ENCODE data around the gene PSMC1. TPM values are rescaled to one million over a fixed set of nuclear protein-coding genes. Genes with fewer than 3 reads are reported as not detected.

Gene PSMC1
- total and polyA plus RNA-seq, 2 of the 4 experiments (the other 2 are of a cell fraction): 181 to 194 TPM

GRCh38 chr14:90266441-90267154 lies 10.2 kb downstream of the PSMC1 start:
- H4K8ac ChIP-seq (ENCODE audit: low read depth in 2 of 2, low read length in 2 of 2): no peak overlapping the region
- no peaks in the 10 kb centered on the region for H4K20me1 ChIP-seq (ENCODE audit: insufficient read depth, low read length)
- no peak overlapping the region for H3K56ac ChIP-seq (ENCODE audit: extremely low read depth, insufficient read depth, low read length)
- no peak for ATAC-seq (ENCODE audit: low read depth)
- H3K18ac ChIP-seq (ENCODE audit: low read depth, low read length): no peak overlapping the region
- no peak overlapping the region for H3K14ac ChIP-seq (replicated peaks; ENCODE audit: low read depth, low read length)
- H3K27me3 ChIP-seq (ENCODE audit: control insufficient read depth, insufficient read depth, low read length): no peaks in the 10 kb centered on the region
- H3K9me1 ChIP-seq (ENCODE audit: insufficient read depth, low read length): no peaks in the 10 kb centered on the region; the same call in 1 of the 2 replicates
- H2AK9ac ChIP-seq (replicated peaks; ENCODE audit: low read depth, low read length, poor library complexity): no peak overlapping the region
- TF ChIP-seq RFX5 (IDR thresholded peaks at IDR 0.05; ENCODE audit: low read depth, low read length): no peak
- no peak for TF ChIP-seq MAFK (IDR thresholded peaks at IDR 0.05; ENCODE audit: low read depth, low read length)
- TF ChIP-seq RAD21 (IDR thresholded peaks at IDR 0.05; ENCODE audit: low read length): no peak
- TF ChIP-seq FOS (IDR thresholded peaks at IDR 0.05; ENCODE audit: low read depth, low read length): no peak
- TF ChIP-seq CTCF (conservative IDR thresholded peaks at IDR 0.05; ENCODE audit: low read depth, low read length): no peak
- TF ChIP-seq CEBPB (IDR thresholded peaks at IDR 0.05; ENCODE audit: low read depth, low read length): no peak
- no peak for TF ChIP-seq SMC3 (IDR thresholded peaks at IDR 0.05; ENCODE audit: low read depth, low read length)
- no peak for TF ChIP-seq NFE2L2 (IDR thresholded peaks at IDR 0.05; ENCODE audit: low read depth, low read length)
- TF ChIP-seq ELK1 (IDR thresholded peaks at IDR 0.05; ENCODE audit: borderline replicate concordance, low read depth, low read length): no peak
- no peak for TF ChIP-seq USF2 (IDR thresholded peaks at IDR 0.05; ENCODE audit: low read depth, low read length)
- TF ChIP-seq MXI1 (IDR thresholded peaks at IDR 0.05; ENCODE audit: borderline replicate concordance, low read depth, low read length): no peak
- no peak for TF ChIP-seq MAZ (IDR thresholded peaks at IDR 0.05; ENCODE audit: borderline replicate concordance, low read depth, low read length)
- H2BK5ac ChIP-seq (ENCODE audit: low read depth, low read length, poor library complexity, severe bottlenecking): no peak overlapping the region
- in situ Hi-C loops (cut with MboI; ENCODE audit: low sequenced_read_pairs) (no loop called here), dilution Hi-C loops (cut with HindIII; ENCODE audit: low sequenced_read_pairs, unreplicated experiment) (no loop called here), intact Hi-C loops (cut with micrococcal nuclease) (no loop called here)
- no peak overlapping the region for H4K5ac ChIP-seq (ENCODE audit: low read depth, low read length)
- BruUV-seq (replicated peaks): no TSS peak
- WGBS, 2 experiments (ENCODE audit: extremely low coverage in 2 of 2, insufficient read length in 1 of 2): 92% methylated on average over 6 of the region's 9 CpGs; no CpG with 5 or more reads in 1 of the 2 experiments
- H3K9ac ChIP-seq (ENCODE audit: low read depth, low read length): no peak overlapping the region
- no peak overlapping the region for H3K23ac ChIP-seq (ENCODE audit: low read depth, low read length)
- no peak overlapping the region for H3K4me3 ChIP-seq (ENCODE audit: insufficient read depth, low read depth, low read length)
- H2BK120ac ChIP-seq (ENCODE audit: low read depth, low read length): no peak overlapping the region
- peaks cover 56% of the 10 kb centered on the region for H3K36me3 ChIP-seq (ENCODE audit: control insufficient read depth, insufficient read depth, low read length)
- no peak overlapping the region for H3K4ac ChIP-seq (ENCODE audit: low read depth, low read length)
- H4K91ac ChIP-seq (ENCODE audit: insufficient read depth, low read depth, low read length): no peak overlapping the region
- no peak overlapping the region for H3K4me2 ChIP-seq (ENCODE audit: low read depth, low read length)
- H2BK15ac ChIP-seq (ENCODE audit: low read depth, low read length): no peak overlapping the region
- no peak overlapping the region for H3K27ac ChIP-seq (ENCODE audit: insufficient read depth, low read length)
- no peaks in the 10 kb centered on the region for H3K4me1 ChIP-seq (ENCODE audit: control insufficient read depth, insufficient read depth, low read length)
- no peaks in the 10 kb centered on the region for H3K9me3 ChIP-seq (ENCODE audit: control insufficient read depth, insufficient read depth, low read length)
- CTCF ChIA-PET: interaction anchor here (0.8 to 1.0 kb wide), 2 partner anchors 9 to 10 kb away, joined by 3 to 4 read pairs; partner anchors contain the start of gene PSMC1
- peaks cover 10 to 13% of the 10 kb centered on the region in 2 experiments; a peak in 2 of 4 replicates for H3K79me1 ChIP-seq (ENCODE audit: low read depth in 1 of 2, low read length in 2 of 2)
- no peak overlapping the region for H2BK20ac ChIP-seq (ENCODE audit: low read depth, low read length)
- H2AK5ac ChIP-seq (ENCODE audit: low read depth, low read length): no peak overlapping the region
- H2AFZ ChIP-seq (replicated peaks; ENCODE audit: low read length, poor library complexity): no peak overlapping the region
- POLR2A ChIA-PET (ENCODE audit: unreplicated experiment): no interaction called here
- no peak for DNase-seq

All from IMR-90 (cell line).